Mesenchymal stem cell (in vitro differentiated cells and primary cell): ENCODE results near the gene RAP1GAP2.

ENCODE experiments used
- DNase-seq: peaks from one replicate; pipeline ENCODE4 v3.0.0-alpha.2; 2013
- H2AFZ ChIP-seq: one replicate; pipeline ENCODE4 v1.6.1; 2013; ENCODE audit warnings: low read depth, mild to moderate bottlenecking, control low read depth, inconsistent platforms, low read length, moderate library complexity
- H2AK5ac ChIP-seq: 2 replicates; pipeline ENCODE4 v1.6.1; 2013; ENCODE audit warnings: low read length, moderate library complexity, mild to moderate bottlenecking, inconsistent platforms; ENCODE audit not compliant: severe bottlenecking
- H2BK120ac ChIP-seq: one replicate; pipeline ENCODE4 v1.6.1; 2013; ENCODE audit warnings: low read depth, mild to moderate bottlenecking, inconsistent platforms, low read length, moderate library complexity
- H2BK12ac ChIP-seq, 2 experiments: one replicate each; pipeline ENCODE4 v1.6.1; 2013; ENCODE audit warnings: inconsistent platforms in 2 of 2, low read length in 2 of 2, mild to moderate bottlenecking in 2 of 2, moderate library complexity in 2 of 2, control low read depth in 1 of 2
- H2BK15ac ChIP-seq: one replicate; pipeline ENCODE4 v1.6.1; 2013; ENCODE audit warnings: mild to moderate bottlenecking, low read depth, inconsistent platforms; ENCODE audit not compliant: poor library complexity, severe bottlenecking
- H2BK5ac ChIP-seq: 2 replicates; pipeline ENCODE4 v1.6.1; 2013; ENCODE audit warnings: low read depth, mild to moderate bottlenecking, low read length, control low read depth, inconsistent platforms; ENCODE audit not compliant: poor library complexity, severe bottlenecking
- H3K14ac ChIP-seq, 2 experiments: one replicate each; pipeline ENCODE4 v1.6.1; 2013; ENCODE audit warnings: inconsistent platforms in 2 of 2, low read length in 2 of 2, control low read depth in 1 of 2, mild to moderate bottlenecking in 1 of 2, moderate library complexity in 1 of 2
- H3K18ac ChIP-seq, 2 experiments: one replicate each; pipeline ENCODE4 v1.6.1; 2013; ENCODE audit warnings: inconsistent platforms in 2 of 2, low read length in 2 of 2, control low read depth in 1 of 2, low read depth in 1 of 2, mild to moderate bottlenecking in 1 of 2
- H3K23ac ChIP-seq, 2 experiments: one replicate each; pipeline ENCODE4 v1.6.1; 2013; ENCODE audit warnings: inconsistent platforms in 2 of 2, low read length in 2 of 2, mild to moderate bottlenecking in 2 of 2, moderate library complexity in 2 of 2, control low read depth in 1 of 2
- H3K27ac ChIP-seq: 2 replicates; pipeline ENCODE4 v1.5.1; 2013; ENCODE audit warnings: mild to moderate bottlenecking, moderate library complexity, low read length, control low read depth, inconsistent platforms; ENCODE audit not compliant: poor library complexity, severe bottlenecking
- H3K27me3 ChIP-seq, 2 experiments: 2 replicates each; pipeline versions ENCODE4 v1.6.1 to v1.7.0; 2013; ENCODE audit warnings: low read length in 2 of 2, mild to moderate bottlenecking in 2 of 2, moderate library complexity in 2 of 2, control low read depth in 1 of 2, inconsistent platforms in 1 of 2; ENCODE audit not compliant: control insufficient read depth in 1 of 2, insufficient read depth in 1 of 2
- H3K36me3 ChIP-seq, 2 experiments: 2 replicates each; pipeline versions ENCODE4 v1.6.1 to v1.7.0; 2013; ENCODE audit warnings: low read length in 2 of 2, control low read depth in 1 of 2, inconsistent platforms in 1 of 2, low read depth in 1 of 2, mild to moderate bottlenecking in 1 of 2; ENCODE audit not compliant: insufficient read depth in 2 of 2, control insufficient read depth in 1 of 2
- H3K4ac ChIP-seq, 2 experiments: one replicate each; pipeline ENCODE4 v1.6.1; 2013; ENCODE audit warnings: inconsistent platforms in 2 of 2, low read length in 2 of 2, mild to moderate bottlenecking in 2 of 2, moderate library complexity in 2 of 2, control low read depth in 1 of 2, low read depth in 1 of 2
- H3K4me1 ChIP-seq: 2 replicates; pipeline ENCODE4 v1.6.1; 2013; ENCODE audit warnings: low read depth, low read length, control low read depth; ENCODE audit not compliant: control insufficient read depth, insufficient read depth
- H3K4me2 ChIP-seq: 2 replicates; pipeline ENCODE4 v1.6.1; 2013; ENCODE audit warnings: low read length, mild to moderate bottlenecking, inconsistent platforms; ENCODE audit not compliant: poor library complexity, severe bottlenecking
- H3K4me3 ChIP-seq, 2 experiments: 2 replicates each; pipeline versions ENCODE4 v1.5.1 to v1.7.0; 2013; ENCODE audit warnings: low read length in 2 of 2, mild to moderate bottlenecking in 2 of 2, control low read depth in 1 of 2, low read depth in 1 of 2; ENCODE audit not compliant: insufficient read depth in 1 of 2
- H3K79me1 ChIP-seq: replicated peaks from 2 replicates; pipeline ENCODE4 v1.6.1; 2013; ENCODE audit warnings: mild to moderate bottlenecking, control low read depth, low read length, inconsistent platforms; ENCODE audit not compliant: poor library complexity, severe bottlenecking
- H3K9ac ChIP-seq: 2 replicates; pipeline ENCODE4 v1.7.0; 2013; ENCODE audit warnings: mild to moderate bottlenecking, low read length, moderate library complexity
- H3K9me3 ChIP-seq: 2 replicates; pipeline ENCODE4 v1.7.0; 2013; ENCODE audit warnings: mild to moderate bottlenecking, low read length; ENCODE audit not compliant: control insufficient read depth
- H4K8ac ChIP-seq: one replicate; pipeline ENCODE4 v1.6.1; 2013; ENCODE audit warnings: inconsistent platforms, mild to moderate bottlenecking, low read length, moderate library complexity
- H4K91ac ChIP-seq: one replicate; pipeline ENCODE4 v1.6.1; 2013; ENCODE audit warnings: mild to moderate bottlenecking, low read length, inconsistent platforms
- WGBS: methylation state at CpG from one replicate; pipeline ENCODE4 v1.1.7; 2013; ENCODE audit warnings: mixed read lengths; 5-methylcytosine and 5-hydroxymethylcytosine counted together

The RAP1GAP2 gene

DNA sequence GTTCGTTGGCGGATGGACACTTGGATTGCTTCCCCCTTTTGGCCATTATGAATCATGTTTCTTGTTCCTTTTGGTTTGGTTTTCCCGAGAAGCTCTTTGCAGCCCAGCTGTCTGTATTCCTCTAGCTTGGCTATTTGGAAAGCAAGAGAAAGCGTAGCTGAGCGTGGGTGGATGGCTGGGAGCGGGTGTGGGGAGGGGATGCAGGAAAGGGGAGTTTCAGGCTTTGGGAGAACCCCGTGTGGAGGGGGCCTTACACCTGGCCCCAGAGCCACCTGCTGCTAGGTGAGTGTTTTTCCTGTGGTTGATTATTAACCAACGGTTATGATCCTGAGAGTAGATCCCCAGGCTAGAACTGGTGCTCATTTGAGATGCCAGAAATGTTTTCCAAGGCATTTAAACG is 103.7 kb downstream of the RAP1GAP2 start:
- Histone ChIP-seq H4K8ac (no peak overlapping the region), H2AK5ac (no peak overlapping the region)
- 86% methylated on average over 8 of the region's 9 CpGs for whole genome bisulfite sequencing

DNA sequence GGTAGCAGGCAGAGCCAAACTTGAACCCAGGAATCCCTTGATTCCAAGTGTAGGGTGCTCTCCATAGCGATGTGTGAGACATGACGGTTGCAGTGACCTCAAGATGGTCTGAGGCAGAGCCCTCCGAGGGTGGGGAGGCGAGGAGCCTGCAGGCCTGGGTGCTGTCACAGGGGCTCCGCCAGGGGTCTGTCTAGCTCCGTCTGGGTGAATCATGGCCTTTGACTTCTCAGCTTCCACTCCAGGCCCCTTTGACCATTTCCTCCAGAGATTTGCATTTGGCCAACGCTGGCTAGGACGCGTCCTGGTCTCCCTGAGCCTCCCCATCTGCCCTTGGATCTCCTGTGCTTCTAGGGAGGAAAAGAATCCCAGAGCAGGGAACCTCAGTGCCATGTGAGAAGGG is 104.6 kb downstream of the RAP1GAP2 start:
- Histone ChIP-seq H3K9me3 (no peaks in the 10 kb centered on the region), H3K79me1 (peaks cover 10% of the 10 kb centered on the region), H2BK5ac (no peak overlapping the region), H3K4me1 (peaks cover 13% of the 10 kb centered on the region), H3K27ac (no peak overlapping the region), H4K91ac (no peak overlapping the region), H3K4ac (no peak overlapping the region), H3K18ac (no peak overlapping the region), H3K9ac (no peak overlapping the region), H3K4me2 (no peak overlapping the region), H2AK5ac (no peak overlapping the region), H3K14ac (no peak overlapping the region), H2AFZ (no peak overlapping the region), H3K23ac (no peak overlapping the region), H2BK12ac (no peak overlapping the region), H3K4me3 (no peak overlapping the region), H2BK15ac (no peak overlapping the region), H2BK120ac (no peak overlapping the region), H4K8ac (no peak overlapping the region), H3K36me3 (peaks cover 0 to 14% of the 10 kb centered on the region in 2 experiments), H3K27me3 (peaks cover 3 to 53% of the 10 kb centered on the region in 2 experiments)
- 89% methylated on average over 9 of the region's 9 CpGs for WGBS
- no peak for DNase-seq

More for the DNA sequence above, 103.7 kb downstream of the RAP1GAP2 start:
- H3K27me3 ChIP-seq = peaks cover 3 to 57% of the 10 kb centered on the region in 2 experiments
- H3K4me1 ChIP-seq = peaks cover 13% of the 10 kb centered on the region
- H3K9me3 ChIP-seq = no peaks in the 10 kb centered on the region
- no peak overlapping the region for H3K18ac ChIP-seq
- H3K36me3 ChIP-seq = peaks cover 0 to 9% of the 10 kb centered on the region in 2 experiments
- DNase-seq = no peak
- H2BK120ac ChIP-seq = no peak overlapping the region
- no peak overlapping the region for H2BK5ac ChIP-seq
- no peak overlapping the region for H2BK12ac ChIP-seq
- no peak overlapping the region for H3K9ac ChIP-seq
- H3K79me1 ChIP-seq = peaks cover 12% of the 10 kb centered on the region
- no peak overlapping the region for H2BK15ac ChIP-seq
- H4K91ac ChIP-seq = no peak overlapping the region
- H3K4me3 ChIP-seq = no peak overlapping the region
- no peak overlapping the region for H3K23ac ChIP-seq
- no peak overlapping the region for H2AFZ ChIP-seq
- no peak overlapping the region for H3K4ac ChIP-seq
- H3K27ac ChIP-seq = no peak overlapping the region
- H3K4me2 ChIP-seq = no peak overlapping the region
- no peak overlapping the region for H3K14ac ChIP-seq

DNA sequence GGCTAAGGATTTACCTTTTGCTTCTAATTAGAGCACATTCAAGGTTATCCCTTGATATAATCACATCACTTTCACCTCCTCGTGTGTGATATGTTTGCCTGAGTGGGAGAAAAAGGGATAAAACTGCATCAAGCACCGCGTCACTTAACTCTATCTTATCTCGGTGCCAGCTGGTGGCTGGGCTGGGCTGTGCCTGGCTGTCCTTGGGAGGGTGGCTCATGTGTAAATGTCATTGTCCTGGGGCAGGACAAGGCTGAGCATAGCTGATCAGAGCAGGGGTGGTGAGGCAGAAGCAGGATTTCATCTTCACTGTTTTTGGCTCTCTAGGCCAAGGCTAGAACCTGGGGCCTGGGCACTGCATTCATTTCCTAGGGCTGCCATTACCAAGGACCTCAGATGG is 105.3 kb downstream of the RAP1GAP2 start:
- Histone ChIP-seq H3K9ac (no peak overlapping the region), H4K91ac (no peak overlapping the region), H3K14ac (no peak overlapping the region), H3K4me1 (peaks cover 13% of the 10 kb centered on the region), H3K4me3 (no peak overlapping the region), H2BK15ac (no peak overlapping the region), H4K8ac (no peak overlapping the region), H3K4me2 (no peak overlapping the region), H3K36me3 (peaks cover 0 to 15% of the 10 kb centered on the region in 2 experiments), H2AFZ (no peak overlapping the region), H3K18ac (no peak overlapping the region), H2BK120ac (no peak overlapping the region), H3K27ac (no peak overlapping the region), H2BK12ac (no peak overlapping the region), H2BK5ac (no peak overlapping the region), H3K4ac (no peak overlapping the region), H3K79me1 (peaks cover 10% of the 10 kb centered on the region), H3K9me3 (no peaks in the 10 kb centered on the region), H3K23ac (no peak overlapping the region), H3K27me3 (peaks cover 3 to 46% of the 10 kb centered on the region in 2 experiments), H2AK5ac (no peak overlapping the region)
- WGBS = 74% methylated on average over 4 of the region's 4 CpGs
- no peak for DNase-seq

DNA sequence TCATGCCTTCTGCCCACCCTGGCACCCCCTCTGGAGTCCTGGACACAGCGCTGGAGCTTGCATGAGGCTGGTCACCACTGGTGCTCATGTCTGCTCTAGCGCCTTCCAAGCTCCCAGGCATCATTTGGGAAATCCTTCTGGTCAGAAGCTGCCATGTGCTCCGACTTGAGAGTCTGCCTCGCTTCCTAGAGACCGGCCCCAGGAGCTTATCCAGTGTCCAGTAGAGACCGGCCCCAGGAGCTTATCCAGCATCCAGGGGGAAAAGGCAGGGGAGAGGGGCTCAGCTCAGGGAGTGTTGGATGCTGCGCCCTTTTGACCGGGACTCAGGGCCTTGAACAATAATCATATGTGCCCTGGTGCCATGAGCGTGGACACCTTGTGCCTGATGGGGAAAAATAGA is 106.3 kb downstream of the RAP1GAP2 start:
- Histone ChIP-seq H3K27me3 (peaks cover 3 to 44% of the 10 kb centered on the region in 2 experiments), H3K9ac (no peak overlapping the region), H3K4me2 (no peak overlapping the region), H2AK5ac (no peak overlapping the region), H3K14ac (no peak overlapping the region), H4K8ac (no peak overlapping the region), H2BK120ac (no peak overlapping the region), H3K23ac (no peak overlapping the region), H3K18ac (no peak overlapping the region), H3K79me1 (peaks cover 10% of the 10 kb centered on the region), H3K36me3 (peaks cover 0 to 15% of the 10 kb centered on the region in 2 experiments), H3K4me1 (peaks cover 13% of the 10 kb centered on the region), H3K9me3 (peaks cover 3% of the 10 kb centered on the region), H2AFZ (no peak overlapping the region), H3K4me3 (no peak overlapping the region), H2BK12ac (no peak overlapping the region), H4K91ac (no peak overlapping the region), H3K4ac (no peak overlapping the region), H3K27ac (no peak overlapping the region), H2BK15ac (no peak overlapping the region), H2BK5ac (no peak overlapping the region)
- WGBS = 92% methylated on average over 9 of the region's 9 CpGs
- no peak for DNase-seq
